Cardiac muscle cell (in vitro differentiated cells and primary cell): Measurements from ENCODE around the gene PIPOX. TPM values are rescaled to one million over a fixed set of nuclear protein-coding genes. Genes with fewer than 3 reads are reported as not detected.

Source experiments
- DNase-seq, 2 donors: peaks; one replicate each; pipeline versions ENCODE4 v3.0.0 to v3.0.0-alpha.2; 2010 to 2017; ENCODE audit warnings: low read depth in 1 of 2, low spot score in 1 of 2
- H3K27ac ChIP-seq: fragments of 200-600 bp; sonication (generic); 2 replicates; pipeline ENCODE4 v1.5.1; 2016
- H3K27me3 ChIP-seq: fragments of 200-600 bp; sonication (generic); 2 replicates; pipeline ENCODE4 v1.6.0; 2016; ENCODE audit warnings: control low read depth
- H3K36me3 ChIP-seq: fragments of 200-600 bp; sonication (generic); 2 replicates; pipeline ENCODE4 v1.5.1; 2016; ENCODE audit warnings: control low read depth
- H3K4me1 ChIP-seq: fragments of 200-600 bp; sonication (generic); 2 replicates; pipeline ENCODE4 v1.8.1; 2017; ENCODE audit warnings: low read depth, mild to moderate bottlenecking, mixed run types
- H3K4me3 ChIP-seq: fragments of 200-600 bp; sonication (generic); 2 replicates; pipeline ENCODE4 v1.5.1; 2016; ENCODE audit warnings: mild to moderate bottlenecking
- H3K9me3 ChIP-seq: fragments of 200-600 bp; sonication (generic); 2 replicates; pipeline ENCODE4 v1.5.1; 2017; ENCODE audit warnings: low read depth, mild to moderate bottlenecking, control low read depth
- CTCF ChIP-seq: IDR thresholded peaks from 2 replicates; pipeline ENCODE4 v1.5.1; 2012; ENCODE audit warnings: low read depth, mild to moderate bottlenecking, low read length
- polyA plus RNA-seq: library from polyadenylated mRNA; unstranded; fragments of >200 nt; fragmentation: Nextera tagmentation; extraction: Ambion mirVana; gene quantifications from 2 replicates; pipeline ENCODE4 v1.2.1, GENCODE V29; 2016
- total RNA-seq: library from RNA; depleted of rRNA; stranded (reverse); fragments of >200 nt; gene quantifications from 2 replicates; pipeline ENCODE4 v1.2.3, GENCODE V29; 2016

Gene PIPOX
- total and polyA plus RNA-seq, 2 experiments from 2014 or later = 5.3 to 6.5 TPM

GRCh38 chr17:29089601-29090044, 46.7 kb downstream of the PIPOX start:
- H3K27me3 ChIP-seq = no peaks in the 10 kb centered on the region
- H3K36me3 ChIP-seq = peaks cover 78% of the 10 kb centered on the region
- H3K4me1 ChIP-seq = no peaks in the 10 kb centered on the region
- DNase-seq = no peak
- no peak for TF ChIP-seq CTCF
- no peak overlapping the region for H3K27ac ChIP-seq
- H3K9me3 ChIP-seq = no peaks in the 10 kb centered on the region
- no peak overlapping the region for H3K4me3 ChIP-seq

- Histone ChIP-seq H3K27ac (no peak overlapping the region), H3K4me1 (no peaks in the 10 kb centered on the region), H3K36me3 (peaks cover 79% of the 10 kb centered on the region)
Measured at GRCh38 chr17:29090108-29090507, 47.2 kb downstream of the PIPOX start.

GRCh38 chr17:29090750-29091605, 48.0 kb downstream of the PIPOX start:
- no peak overlapping the region for H3K27ac ChIP-seq
- peaks cover 80% of the 10 kb centered on the region for H3K36me3 ChIP-seq
- H3K27me3 ChIP-seq = no peaks in the 10 kb centered on the region
- TF ChIP-seq CTCF = no peak
- no peaks in the 10 kb centered on the region for H3K9me3 ChIP-seq
- H3K4me3 ChIP-seq = no peak overlapping the region
- DNase-seq = no peak
- no peaks in the 10 kb centered on the region for H3K4me1 ChIP-seq

More at GRCh38 chr17:29090108-29090507, 47.2 kb downstream of the PIPOX start:
- Histone ChIP-seq H3K9me3 (no peaks in the 10 kb centered on the region), H3K27me3 (no peaks in the 10 kb centered on the region), H3K4me3 (no peak overlapping the region)
- TF ChIP-seq CTCF = no peak
- no peak for DNase-seq

- Histone ChIP-seq H3K9me3 (no peaks in the 10 kb centered on the region), H3K4me1 (no peaks in the 10 kb centered on the region), H3K27me3 (no peaks in the 10 kb centered on the region), H3K4me3 (no peak overlapping the region), H3K27ac (no peak overlapping the region), H3K36me3 (peaks cover 82% of the 10 kb centered on the region)
- TF ChIP-seq CTCF = no peak
- DNase-seq = no peak
Measured at GRCh38 chr17:29091606-29092289, 48.8 kb downstream of the PIPOX start.

- Histone ChIP-seq H3K27ac (no peak overlapping the region), H3K36me3 (peaks cover 86% of the 10 kb centered on the region), H3K4me1 (no peaks in the 10 kb centered on the region), H3K4me3 (no peak overlapping the region), H3K27me3 (no peaks in the 10 kb centered on the region), H3K9me3 (no peaks in the 10 kb centered on the region)
- no peak for DNase-seq
- no peak for TF ChIP-seq CTCF
Measured at GRCh38 chr17:29093090-29093871, 50.3 kb downstream of the PIPOX start.
